Stimulated activated CD8-positive, alpha-beta memory T cell treated with anti-CD3 and anti-CD28 coated beads, Interleukin-15, amount 100 ng/mL, for 24 hours (primary cell): ENCODE data around the gene CPNE2.
"Not testable (repeated sequence)": the region's sequence is repeated elsewhere in the genome, so short reads cannot be mapped to it uniquely, and the experiment has no call there.

Experiments used
- DNase-seq: peaks from one replicate; pipeline ENCODE4 v3.0.0-alpha.2; 2020; ENCODE audit warnings: low read depth

Gene CPNE2

GRCh38 chr16:57069635-57070370, 22.6 kb upstream of the CPNE2 start:
- no peak for DNase-seq

- DNase-seq, result no peak
Measured at GRCh38 chr16:57070424-57070823, 22.0 kb upstream of the CPNE2 start.

GRCh38 chr16:57071081-57071732, 21.2 kb upstream of the CPNE2 start:
- not testable (repeated sequence) for DNase-seq

- DNase-seq, result no peak
Measured at GRCh38 chr16:57071831-57072582, 20.4 kb upstream of the CPNE2 start.

GRCh38 chr16:57072616-57073275, 19.6 kb upstream of the CPNE2 start:
- no peak for DNase-seq

GRCh38 chr16:57077714-57078113, 14.7 kb upstream of the CPNE2 start:
- no peak for DNase-seq

- no peak for DNase-seq
Measured at GRCh38 chr16:57081744-57082143, 10.6 kb upstream of the CPNE2 start.

GRCh38 chr16:57082664-57083063, 9.7 kb upstream of the CPNE2 start:
- DNase-seq, result no peak

GRCh38 chr16:57083485-57084126, 8.8 kb upstream of the CPNE2 start:
- no peak for DNase-seq

GRCh38 chr16:57084257-57084770, 8.1 kb upstream of the CPNE2 start:
- peak; percentile 30 for DNase-seq

- DNase-seq, result no peak
Measured at GRCh38 chr16:57084996-57085395, 7.4 kb upstream of the CPNE2 start.

- DNase-seq, result no peak
Measured at GRCh38 chr16:57087003-57087402, 5.4 kb upstream of the CPNE2 start.

- DNase-seq, result no peak
Measured at GRCh38 chr16:57089406-57089805, 3.0 kb upstream of the CPNE2 start.

GRCh38 chr16:57091200-57091974, 996 bp upstream of the CPNE2 start:
- DNase-seq, result no peak

GRCh38 chr16:57092786-57093411, 516 bp downstream of the CPNE2 start:
- peak; percentile 26 for DNase-seq

GRCh38 chr16:57093666-57094564, 1.5 kb downstream of the CPNE2 start:
- no peak for DNase-seq

GRCh38 chr16:57094911-57095310, 2.5 kb downstream of the CPNE2 start:
- DNase-seq, result no peak

GRCh38 chr16:57096192-57096591, 3.8 kb downstream of the CPNE2 start:
- no peak for DNase-seq

- no peak for DNase-seq
Measured at GRCh38 chr16:57096793-57097192, 4.4 kb downstream of the CPNE2 start.
